GM10847 (cell line): ENCODE results near the gene MINDY4.

Experiments
- POLR2A ChIP-seq: IDR thresholded peaks from 2 replicates; pipeline ENCODE4 v1.6.1; 2011; ENCODE audit not compliant: insufficient read length; ENCODE audit errors: extremely low read depth

The MINDY4 gene

GRCh38 chr7:30771174-30771879 is at the start of gene MINDY4:
Gene MINDY4 (plus strand): TSS chr7:30771417. CDS start chr7:30771494, 77 bp downstream.
- no peak for TF ChIP-seq POLR2A

DNA sequence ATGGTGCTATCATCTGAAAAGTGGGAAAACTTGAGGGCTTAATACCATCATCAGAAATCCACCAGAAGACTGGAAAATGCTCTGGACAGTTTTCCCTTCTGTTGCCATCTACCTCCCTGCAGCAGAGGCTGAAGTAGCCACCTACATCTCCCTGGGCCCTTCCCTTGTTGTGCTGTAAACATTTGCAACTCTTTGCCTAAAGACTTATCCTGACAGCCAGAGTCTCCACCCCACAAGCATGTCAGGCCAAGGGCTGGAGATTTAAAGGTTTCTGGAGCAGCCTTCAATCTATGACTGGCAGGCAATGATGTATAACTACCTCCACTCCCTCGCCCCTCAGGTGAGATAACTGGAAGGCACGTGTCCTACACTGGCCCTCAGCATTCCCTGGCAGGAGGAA is 49.0 kb upstream of the MINDY4 start:
- no peak for TF ChIP-seq POLR2A

- no peak for TF ChIP-seq POLR2A
Observed at GRCh38 chr7:30722671-30723070, 48.5 kb upstream of the MINDY4 start.

GRCh38 chr7:30723776-30724175 is 47.4 kb upstream of the MINDY4 start:
- TF ChIP-seq POLR2A: no peak

DNA sequence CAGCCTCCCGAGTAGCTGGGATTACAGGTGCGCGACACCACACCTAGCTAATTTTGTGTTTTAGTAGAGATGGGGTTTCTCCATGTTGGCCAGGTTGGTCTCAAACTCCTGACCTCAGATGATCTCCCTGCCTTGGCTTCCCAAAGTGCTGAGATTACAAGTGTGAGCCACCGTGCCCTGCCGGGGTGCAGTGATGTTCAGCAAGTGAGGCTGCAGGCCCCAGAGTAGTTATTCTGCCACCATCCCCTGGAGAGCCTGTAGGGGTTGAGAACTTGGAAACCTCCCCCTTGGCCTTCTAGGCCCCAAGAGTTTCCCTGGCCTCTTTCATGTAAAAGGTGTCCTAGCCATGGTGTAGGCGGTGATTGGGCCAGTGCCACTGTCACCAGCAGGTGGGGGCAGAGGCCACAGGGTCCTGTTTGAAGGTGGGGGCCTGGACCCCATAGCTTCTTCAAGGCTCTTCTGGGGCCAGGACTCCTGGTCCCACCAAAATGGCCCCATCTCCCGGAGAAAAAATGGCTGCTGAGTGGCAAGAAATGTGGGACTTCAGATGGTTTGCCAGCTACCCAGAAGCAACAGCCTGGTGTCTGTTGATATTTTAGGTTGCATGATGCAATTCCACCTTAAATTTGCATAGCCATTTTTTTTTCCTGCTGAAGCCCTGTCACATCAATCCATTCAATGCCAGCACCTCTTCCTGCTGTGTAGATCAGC is 44.8 kb upstream of the MINDY4 start:
- no peak for TF ChIP-seq POLR2A

DNA sequence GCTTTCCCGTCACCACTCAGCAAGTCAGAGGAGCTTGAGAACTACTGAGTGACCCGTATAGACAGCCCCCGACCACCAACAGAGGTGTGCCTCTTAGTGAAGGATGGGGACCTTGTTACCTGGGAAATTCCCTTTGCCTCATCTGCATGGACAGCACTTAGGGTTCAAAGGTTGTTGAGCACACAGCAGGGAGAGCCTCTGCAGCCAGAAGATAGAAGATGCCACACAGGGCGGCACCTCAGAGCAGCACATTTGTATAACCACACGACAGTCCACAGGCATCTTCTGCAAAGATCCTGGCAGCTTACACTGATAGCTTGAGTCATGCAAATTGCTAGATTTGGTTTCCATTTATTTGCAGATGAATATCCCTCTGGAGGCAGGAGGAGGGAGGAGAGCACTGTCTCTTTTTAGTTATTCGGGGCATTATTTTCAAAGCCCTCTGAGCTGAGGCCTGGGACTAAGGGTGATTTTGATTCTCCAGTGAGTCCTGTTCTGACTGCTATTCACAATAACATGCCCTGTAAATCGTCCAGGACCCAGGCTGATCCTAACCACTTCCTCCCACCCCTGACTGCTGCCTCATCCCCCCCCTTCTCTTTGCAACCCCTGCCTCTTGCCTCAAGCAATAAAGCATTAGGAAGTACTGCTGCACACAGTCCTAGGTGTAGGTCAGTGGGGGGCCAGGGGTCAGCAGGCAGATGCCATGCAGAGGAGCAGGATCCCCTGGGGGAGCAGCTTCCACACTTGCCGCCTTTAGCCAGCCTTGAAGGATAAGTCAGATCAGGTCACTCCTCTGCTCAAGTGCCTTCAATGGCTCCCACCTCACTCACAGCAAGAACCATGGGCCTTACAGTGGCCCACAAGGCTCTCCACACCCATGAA is 43.9 kb upstream of the MINDY4 start:
- no peak for TF ChIP-seq POLR2A

DNA sequence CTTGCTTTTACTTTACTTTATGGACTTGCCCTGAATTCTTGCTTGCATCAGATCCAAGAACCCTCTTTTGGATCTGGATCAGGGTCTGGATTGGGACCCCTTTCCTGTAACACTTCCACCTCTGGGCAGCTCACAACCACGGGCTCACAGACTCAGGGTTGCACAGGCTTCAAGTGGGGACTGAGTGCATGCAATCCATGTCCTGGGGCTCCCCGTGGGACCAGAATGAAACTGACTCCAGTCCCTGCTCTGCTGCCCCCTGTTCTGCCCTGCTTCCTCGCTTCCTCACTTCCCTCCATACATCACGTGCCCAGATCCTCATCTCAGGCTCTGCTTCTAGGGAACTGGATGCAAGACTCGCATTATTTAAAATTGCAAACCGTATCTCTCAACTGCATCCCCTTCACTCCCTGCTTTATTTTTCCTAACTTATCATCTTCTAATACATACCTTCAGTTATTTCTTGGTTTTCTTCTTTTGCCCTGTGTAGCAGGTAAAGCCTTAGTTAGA is 42.6 kb upstream of the MINDY4 start:
- no peak for TF ChIP-seq POLR2A

DNA sequence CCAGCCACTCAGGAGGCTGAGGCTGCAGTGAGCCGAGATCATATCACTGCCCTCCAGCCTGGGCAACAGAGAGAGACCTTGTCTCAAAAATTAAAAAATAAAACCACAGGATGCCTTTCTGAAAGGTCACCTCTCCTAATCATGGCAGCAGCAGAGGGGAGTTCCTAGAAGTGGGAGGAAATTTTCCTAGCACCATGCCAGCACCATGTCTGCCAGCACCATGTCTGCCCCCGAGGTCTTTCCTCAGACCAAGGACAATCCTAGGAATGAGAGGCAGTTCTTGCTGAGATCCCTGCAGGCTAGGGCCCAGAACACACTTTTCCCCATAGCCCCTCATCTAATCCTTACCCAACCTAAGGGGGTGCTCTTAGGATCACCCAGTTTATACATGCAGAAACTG is 41.6 kb upstream of the MINDY4 start:
- no peak for TF ChIP-seq POLR2A

DNA sequence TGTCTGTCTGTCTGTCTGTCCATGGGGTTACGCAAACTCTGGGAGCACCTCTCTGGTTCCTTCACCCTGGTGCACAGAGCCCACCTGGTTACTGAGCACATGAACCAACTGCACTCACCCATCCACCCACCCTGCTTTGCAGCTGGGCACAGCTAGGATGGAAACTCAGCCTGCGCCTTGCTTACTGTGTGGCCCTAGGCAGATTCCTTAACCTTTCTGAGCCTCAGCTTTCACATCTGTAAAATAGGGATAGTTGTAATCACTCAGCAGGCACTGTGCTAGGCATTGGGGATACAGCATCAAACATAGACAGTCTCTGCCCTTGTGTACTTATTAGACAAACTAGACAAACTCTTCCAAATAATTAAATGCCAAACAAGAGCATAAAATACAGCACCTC is 41.1 kb upstream of the MINDY4 start:
- no peak for TF ChIP-seq POLR2A

GRCh38 chr7:30730996-30731395 is 40.2 kb upstream of the MINDY4 start:
- TF ChIP-seq POLR2A: no peak

- TF ChIP-seq POLR2A: no peak
Observed at GRCh38 chr7:30731581-30731980, 39.6 kb upstream of the MINDY4 start.

DNA sequence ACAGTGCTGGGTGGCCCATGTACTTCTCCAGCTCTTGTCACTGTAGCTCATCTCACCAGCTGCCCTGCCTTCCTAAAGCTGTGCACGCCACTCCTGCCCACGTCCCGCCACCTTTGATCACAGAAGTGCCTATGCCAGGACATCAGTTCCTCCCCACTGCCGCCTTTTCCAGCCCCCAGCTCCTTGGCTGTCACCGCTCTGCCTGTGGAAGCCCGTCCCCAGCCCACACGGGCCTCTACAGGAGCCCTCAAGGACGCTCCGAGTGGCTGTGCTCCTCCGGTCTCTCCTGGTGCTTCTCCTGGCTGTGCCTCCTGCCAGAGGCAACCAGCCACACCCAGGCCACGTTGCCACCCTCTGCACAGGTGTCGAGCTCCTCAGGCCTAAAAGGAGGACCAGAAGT is 38.6 kb upstream of the MINDY4 start:
- TF ChIP-seq POLR2A: no peak

GRCh38 chr7:30733216-30733615 is 38.0 kb upstream of the MINDY4 start:
- no peak for TF ChIP-seq POLR2A

DNA sequence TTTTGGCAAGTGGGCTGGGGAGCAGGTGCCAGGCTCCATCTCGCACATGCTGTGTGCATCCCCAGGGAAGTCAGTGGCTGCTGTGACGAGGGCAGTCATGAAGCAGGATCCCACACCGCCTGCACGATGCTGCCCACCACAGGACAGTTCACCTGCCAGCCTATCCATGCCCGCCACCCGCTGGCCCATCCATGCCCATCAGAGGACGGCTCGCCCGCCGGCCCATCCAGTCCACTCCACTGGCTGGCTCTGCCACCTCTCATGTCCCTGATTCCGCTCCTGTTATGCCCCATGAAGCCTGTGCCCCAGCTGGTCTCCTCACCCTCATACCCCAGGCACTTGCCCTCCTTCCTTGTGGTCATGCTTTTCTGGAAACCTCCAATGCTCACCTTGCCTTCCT is 37.5 kb upstream of the MINDY4 start:
- TF ChIP-seq POLR2A: no peak

- no peak for TF ChIP-seq POLR2A
Observed at GRCh38 chr7:30734497-30734896, 36.7 kb upstream of the MINDY4 start.
